HG03064 (cell line): ENCODE results near the gene TSPAN15.

Source experiments
- ATAC-seq: cut with Tn5 transposase; IDR thresholded peaks from one replicate; pipeline ENCODE4 v1.9.1; 2021; ENCODE audit warnings: low read depth; ENCODE audit not compliant: unreplicated experiment

The TSPAN15 gene

DNA sequence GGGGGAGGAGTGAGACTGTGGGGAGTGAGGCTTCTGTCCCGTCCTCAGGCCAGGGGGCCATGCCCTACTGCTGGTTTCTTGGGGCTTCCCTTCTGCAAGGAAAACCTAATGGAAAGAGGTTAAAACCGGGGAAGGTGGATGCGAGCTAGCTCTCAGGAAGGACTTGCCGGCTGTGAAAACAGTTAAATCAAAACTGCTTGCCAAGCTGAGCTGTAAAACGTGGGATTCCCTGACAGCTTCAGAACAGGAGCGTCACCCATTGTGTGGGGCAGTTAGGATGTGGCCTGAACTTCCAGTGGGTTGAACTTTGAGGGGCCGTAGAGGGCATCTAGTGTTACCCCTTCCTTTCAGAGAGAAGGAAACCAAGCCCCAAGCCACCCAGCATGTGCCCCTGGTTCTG is 13.1 kb downstream of the TSPAN15 start:
- ATAC-seq = no peak

DNA sequence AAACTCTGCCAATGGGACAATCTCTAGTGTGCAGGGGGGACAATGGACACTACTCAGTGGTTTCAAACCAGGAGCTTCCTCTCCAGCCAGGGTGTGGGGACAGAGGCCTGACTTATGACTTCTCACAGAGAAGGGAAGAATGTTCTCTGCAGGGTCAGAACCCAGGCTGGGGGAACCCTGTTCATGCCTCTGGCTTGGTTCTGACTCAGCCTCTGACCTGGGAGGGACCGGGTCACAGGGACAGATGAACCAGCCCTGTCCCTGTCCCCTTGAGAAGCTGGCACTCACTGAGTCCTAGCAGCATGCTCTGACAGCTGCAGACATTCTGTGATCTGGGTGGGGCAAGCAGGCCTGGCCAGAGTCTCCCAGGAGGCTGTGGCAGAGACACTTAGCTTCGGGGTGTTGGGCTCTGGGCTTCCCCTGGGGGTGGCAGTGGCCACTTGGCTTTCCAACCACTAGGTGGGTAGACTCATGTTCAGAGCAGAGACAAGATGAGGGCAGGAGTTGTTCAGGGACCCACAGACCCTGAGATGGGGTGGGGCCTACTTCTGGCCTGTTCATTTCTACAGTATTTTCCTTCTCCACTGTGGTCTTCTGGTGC is 13.6 kb downstream of the TSPAN15 start:
- ATAC-seq = no peak

DNA sequence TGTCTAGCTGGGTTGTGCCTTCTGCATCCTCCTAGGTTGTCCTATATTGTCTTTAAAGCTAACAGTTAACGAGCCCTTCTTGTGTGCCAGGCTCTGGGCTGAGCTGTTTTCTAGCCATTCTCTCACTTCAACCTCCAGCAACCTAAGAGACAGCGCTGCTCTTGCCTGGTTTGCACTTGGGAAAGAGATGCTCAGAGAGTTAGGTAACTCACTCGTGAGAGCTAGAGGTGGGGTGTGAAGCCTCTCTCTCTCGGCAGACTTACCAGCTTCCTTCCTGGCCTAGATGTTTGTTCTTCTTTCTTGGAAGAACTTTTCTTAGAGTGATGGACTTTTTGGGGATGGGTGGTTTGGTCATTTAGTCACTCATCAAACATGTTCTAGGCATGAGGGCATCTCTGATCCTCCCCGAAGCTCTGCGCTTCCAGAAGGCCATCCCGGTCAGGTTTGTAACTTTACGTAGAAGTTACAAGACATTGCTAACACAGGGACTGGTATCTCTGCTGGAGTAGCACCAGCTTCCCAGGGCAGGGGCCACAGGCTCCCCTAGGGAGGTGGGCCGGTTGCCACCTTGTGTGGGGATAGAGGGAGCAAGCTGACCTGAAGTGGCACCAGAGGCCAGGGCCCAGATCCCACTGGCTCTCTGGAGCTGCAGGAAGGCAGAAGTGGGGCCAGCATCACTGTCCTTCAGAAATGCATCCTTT is 14.3 kb downstream of the TSPAN15 start:
- ATAC-seq = no peak

DNA sequence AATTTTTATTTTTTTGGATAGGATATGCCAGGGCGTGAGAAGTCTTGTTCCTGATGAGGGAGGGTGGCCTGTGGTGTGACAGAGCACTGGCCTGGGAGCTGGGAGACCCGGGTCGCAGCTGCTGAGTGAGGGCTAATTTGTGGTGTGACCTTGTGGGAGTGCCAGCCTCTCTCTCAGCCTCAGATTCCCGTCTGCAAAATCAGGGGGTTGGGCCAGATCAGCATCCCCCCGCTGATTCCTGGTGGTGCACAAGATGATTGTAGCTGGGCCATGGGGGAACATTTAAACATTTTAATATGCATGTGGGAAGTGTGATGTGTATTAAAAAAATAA is 14.9 kb downstream of the TSPAN15 start:
- no peak for ATAC-seq

DNA sequence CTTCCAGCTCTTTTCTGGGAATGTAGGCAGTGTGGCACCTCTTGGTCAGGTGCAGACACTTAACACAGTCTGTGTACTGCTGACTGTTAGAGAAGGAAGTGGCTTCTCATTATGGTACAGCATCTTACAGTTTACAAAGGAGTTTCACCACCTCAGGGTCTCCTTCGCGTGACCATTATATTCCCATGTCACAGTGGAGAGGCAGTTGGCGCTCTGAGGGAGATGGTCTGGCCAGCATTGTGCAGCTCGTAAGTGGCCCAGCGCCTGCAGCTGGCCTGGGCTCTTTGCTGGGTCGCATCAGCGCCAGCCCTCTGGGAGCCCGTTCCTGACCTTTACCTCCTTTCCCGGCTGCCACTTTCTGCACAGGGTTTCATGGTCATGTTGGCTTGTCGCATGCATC is 15.4 kb downstream of the TSPAN15 start:
- no peak for ATAC-seq

DNA sequence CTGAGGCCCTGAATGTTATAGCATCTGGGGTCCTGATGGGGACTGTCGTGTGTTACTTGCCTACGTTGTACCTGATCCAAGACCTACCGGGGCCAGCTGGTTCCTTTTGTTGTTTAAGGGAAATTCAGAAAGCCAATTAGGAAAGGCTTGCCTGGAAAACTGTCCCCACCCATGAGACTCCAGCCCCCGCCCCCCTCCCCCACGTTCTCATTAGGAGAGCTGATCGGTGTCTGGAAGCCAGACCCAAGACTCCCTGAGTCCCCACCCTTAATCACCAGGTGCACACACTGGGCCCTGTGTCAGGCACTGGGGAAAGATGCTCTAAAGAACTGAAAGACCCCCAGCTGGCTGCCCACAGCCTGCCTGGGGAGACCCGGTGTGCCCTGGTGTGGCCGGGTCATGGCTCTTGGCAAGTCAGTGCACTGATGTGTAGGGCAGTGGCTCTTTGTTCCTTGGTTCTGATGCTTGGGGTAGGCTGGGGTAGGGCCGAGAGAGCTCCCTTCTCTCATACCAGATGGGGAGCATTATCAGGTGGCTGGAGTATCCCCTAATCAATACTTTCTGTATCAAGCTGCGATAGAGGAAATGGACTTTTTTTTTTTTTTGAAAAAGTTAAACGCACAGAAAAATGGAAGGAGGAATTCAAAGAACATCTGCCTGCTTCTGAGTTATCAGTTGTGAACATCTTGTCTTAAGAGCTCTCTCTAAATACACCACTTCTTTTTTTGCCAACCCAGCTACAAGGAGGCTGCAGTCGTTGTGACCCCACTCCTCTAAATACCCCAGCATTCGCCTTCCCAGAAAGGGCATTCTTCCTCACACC is 16.9 kb downstream of the TSPAN15 start:
- no peak for ATAC-seq

DNA sequence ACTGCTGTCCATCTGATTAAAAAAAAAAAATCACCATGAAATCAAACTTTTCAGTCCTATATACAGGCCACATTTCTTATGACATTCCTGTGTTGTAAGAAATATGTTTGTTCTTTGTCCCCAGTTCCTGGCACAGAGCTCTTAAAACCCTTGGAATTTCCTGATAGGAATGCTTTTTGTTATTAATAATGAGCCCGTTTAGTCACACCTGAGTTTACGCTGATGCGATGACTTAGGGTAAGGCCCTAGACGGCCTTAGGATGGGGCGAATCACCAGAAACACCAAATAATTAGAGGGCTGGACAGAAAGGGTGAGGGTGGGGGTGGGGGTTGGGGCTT is 17.5 kb downstream of the TSPAN15 start:
- ATAC-seq = no peak

DNA sequence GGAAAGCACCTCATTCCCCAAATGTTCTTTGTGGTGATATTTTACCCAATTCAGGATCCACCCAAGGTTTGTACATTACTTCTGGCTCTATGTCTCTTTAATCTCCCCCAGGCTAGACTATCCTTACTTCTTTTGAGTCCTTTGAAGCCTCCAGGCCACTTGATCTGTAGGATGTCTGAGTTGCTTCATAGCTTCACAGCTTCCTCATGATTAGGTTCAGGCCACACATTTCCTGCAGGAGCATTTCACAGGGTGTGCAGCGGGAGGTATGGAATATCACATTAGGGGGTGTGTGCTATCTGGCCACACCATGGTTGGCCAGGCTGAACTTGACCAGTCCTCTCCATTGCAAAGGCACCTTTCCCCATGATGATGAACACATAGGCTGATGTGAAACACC is 18.7 kb downstream of the TSPAN15 start:
- no peak for ATAC-seq

DNA sequence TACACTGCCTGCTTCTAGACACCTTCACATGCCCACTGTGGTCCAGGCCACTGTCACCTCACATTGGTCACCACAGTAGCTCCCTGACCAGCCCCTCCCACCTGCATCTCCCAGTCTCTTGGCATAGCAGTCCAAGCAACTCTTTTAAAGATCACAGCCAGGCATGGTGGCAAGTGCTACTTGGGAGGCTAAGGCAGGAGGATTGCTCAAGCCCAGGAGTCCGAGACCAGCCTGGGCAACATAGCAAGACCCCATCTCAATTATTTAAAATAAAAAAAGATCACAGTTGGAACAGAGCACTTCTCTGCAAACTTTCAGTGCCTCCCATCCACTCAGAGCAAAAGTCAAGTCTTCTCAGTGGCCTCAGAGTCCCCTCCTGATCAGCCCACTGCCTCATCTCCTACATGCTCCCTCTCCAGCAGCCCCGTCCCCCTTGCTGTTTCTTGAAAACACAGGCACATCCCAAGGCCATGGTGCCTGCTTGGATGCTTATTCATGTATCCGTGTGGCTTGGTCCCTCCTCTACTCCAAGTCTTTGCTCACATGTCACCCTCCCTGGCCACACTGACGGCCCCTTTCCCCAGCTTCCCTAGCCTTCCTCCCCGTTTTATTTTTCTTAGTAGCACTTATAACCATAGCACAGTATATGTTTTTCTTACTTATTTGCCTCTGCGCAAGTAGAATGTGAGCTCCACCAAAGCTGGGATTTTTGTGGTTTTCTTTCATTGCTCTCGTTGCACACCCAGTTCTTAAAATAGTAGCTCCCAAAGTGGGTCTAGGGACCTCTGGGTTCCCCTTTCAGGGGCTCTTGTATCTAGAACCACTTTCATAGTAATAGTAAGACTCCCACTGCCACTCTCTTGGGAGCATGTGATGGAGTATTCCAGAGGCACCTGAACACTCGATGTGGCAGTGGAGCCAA is 19.5 kb downstream of the TSPAN15 start:
- no peak for ATAC-seq

DNA sequence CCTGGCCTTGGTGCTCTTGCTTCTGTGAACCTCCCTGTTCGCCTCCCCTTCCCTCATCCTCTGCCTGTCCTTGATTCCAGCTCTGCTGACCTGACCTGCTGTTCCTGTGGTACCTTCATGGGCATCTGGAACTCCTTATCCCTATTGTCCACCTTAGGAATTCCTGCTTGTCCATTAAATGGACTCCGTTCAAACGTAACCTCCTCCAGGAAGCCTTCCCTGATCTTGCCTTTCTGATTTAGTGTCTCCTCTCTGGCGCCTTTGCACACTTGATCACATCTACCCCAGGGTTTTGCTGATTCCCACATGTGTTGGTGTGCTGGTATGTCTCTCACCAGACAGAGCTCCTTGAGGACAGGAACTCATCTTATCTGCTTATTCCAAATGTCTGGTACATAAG is 20.9 kb downstream of the TSPAN15 start:
- no peak for ATAC-seq

DNA sequence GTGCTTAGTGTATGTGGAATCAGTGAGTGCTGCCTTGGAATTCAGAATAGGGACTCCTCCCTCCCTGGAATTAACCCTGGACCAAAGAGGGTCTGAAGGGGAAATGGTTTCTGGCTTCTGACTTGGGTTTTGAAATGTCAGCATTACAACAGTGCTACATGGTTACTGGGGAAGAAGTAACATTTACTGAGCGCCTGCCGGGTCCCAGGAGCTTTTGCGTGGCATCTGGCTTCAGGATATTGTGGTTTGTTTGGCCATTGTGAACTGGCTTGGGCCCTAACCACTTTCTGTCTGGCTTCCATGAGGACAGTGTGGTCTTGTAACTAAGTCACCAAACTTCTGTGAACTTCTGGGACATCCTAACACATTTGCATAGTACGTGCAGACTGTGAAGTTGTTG is 21.3 kb downstream of the TSPAN15 start:
- no peak for ATAC-seq

DNA sequence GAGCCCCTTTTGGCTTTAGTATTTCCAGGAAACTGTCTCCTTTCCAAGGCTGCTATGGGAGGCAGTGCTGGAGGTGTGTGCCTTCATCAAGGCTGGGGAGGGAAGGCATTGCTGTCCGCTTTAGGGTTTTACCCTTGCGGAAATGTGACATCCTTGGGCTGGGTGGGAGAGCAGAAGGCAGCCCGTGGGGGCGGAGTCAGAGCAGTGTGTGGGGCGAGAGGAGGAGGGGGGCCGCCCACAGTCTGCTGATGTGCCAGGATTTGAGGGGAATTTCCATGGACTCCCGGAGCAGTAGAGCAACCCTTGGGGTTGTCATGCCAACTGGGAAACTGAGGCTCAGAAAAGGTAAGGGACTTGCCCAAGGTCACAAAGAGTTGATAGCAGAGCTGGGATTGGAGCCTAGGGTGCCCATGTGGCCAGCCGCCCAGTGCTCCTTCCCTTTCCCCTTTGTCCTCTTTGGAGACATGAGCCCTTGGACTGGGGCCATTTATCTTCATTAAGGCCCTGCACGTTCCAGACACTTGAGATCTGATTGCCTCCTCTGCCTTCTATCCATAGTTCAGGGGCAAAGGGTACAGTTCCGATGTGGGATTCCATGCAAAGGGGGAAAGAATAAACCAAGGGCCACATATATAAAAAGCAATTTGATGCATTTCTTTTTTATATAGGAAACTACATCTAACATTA is 22.2 kb downstream of the TSPAN15 start:
- ATAC-seq = no peak

DNA sequence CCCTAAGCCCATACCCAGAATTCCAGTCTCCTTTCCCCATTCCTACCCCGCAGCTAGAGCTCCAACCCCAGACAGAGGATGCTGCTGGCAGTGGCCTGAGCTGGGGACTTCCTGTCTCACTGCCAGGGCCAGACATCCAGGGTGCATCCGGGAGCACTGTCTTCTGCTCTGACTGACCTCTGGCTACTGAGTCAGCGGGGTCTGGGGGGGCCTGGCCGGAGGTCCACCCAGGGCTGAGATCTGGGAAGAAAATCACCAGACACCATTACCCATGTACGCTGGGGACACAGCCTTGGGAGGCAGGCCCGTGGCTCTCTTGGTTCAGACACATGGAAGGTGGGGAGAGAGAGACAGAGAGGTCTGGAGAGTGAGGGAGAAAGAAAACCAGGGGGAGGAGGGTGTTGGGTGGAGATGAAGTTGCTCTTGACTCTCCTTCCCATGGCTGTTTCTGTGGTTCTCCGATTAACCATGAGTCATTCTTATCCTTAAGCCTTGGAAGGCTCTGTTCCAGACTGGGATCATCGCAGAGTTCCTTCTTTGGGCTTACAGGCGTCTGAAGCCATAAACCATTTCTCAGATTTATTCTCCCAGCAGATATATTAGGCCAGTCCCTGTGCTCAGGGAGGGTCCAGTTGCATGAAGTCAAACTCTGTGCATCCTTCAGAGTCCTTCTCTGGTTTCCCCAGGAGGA is 23.6 kb downstream of the TSPAN15 start:
- no peak for ATAC-seq

DNA sequence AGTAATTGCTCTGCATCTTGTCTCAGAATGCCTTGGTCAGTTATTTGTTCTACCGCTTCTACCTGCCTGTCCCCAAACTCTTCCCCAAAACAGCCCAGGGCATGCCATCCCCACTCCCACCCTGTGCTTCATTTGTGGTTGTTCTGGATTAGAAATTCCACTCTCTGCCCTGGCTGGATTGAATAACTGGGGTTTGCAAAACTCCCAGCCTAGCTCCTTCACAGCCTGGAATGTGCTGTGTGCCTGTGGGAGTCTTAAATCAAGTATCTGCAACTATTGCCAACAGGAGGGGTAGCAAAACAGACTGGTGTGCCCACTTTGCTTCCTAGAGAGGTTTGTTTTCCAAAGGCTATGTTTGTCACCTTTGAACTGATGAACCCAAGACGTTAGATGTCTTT is 24.2 kb downstream of the TSPAN15 start:
- no peak for ATAC-seq

DNA sequence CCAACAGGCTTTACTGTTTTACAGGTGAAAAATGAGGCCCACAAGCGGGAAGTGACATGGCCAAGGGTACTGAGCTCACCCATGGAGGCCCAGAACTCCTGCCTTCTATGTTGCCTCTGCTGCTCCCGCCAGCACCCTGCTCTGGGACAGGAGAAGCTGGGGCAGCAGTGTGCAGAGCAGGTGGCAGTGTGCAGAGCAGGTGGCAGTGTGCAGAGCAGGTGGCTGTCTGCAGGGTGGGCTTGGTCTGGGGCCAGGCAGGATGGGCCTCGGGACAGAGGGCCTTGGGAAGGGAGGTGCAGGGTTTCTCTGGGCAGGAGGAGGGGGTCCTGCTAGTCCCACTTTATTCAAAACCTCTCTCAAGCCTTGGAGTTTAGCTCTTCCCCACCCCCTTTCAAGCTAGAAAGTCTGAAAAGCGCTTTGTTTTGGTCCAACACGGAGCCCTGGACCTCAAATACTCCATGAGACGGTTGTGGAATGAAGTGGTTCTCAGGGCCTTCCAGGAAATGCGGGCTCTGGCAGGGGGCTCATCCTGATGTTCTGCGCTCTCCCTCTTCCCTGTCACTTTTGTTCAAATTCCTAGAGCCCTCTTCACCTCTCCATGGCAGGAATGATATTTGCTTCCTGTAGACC is 26.8 kb downstream of the TSPAN15 start:
- no peak for ATAC-seq

DNA sequence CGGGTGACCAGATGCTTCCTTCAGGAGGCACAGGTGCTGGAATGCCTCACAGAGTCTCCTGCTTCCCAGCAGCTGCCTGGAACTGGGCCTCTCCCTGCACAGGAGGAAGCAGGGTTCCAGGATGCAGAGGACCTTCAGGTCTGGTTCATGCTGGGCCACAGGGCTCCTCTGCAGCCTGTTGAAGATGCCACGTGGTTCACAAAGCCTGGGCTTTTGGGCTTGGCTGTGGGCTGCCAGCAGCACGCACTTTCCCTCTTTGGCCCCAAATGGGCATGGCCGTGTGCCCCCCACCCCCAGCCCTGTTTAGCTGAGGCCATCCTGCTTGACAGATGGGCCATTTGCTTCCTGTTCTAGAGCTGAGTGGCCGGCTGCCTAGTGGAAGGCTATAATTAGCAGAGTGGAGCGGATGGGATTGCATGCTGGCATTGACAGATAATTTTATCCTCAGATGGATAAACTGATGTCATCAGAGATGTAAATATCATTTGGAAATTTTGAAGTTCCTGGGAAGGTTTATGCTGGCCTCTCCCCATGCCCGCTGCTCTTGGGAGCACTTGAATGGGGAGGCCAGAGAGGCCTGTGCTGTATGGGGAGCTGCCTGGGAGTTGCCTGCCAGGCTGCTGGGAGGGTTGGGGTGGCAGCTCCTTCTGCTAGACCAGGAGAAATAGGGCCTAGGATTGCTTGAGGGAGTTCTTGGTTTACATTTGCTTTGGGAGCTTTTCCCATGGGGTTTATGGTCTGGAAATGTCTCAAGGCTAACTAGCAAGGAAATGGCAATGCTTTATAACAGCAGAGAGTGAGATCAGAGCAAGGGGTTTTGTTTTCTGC is 28.2 kb downstream of the TSPAN15 start:
- ATAC-seq = no peak

DNA sequence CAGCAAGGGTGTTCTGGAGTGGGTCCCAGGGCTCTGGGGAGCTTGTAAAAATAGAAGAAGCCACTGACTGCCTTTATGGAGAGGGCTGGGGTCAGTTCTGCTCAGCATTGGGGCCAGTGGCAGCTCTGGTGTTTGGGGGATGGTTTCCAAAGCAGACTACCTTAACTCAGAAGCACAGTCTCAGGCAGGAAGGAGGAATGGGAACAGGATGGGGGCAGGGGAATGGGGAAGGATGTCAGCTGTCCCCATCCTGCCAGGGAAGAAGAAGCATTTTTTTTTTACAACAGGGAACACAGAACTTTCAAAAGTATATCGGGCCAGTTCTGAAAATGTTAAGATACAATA is 28.8 kb downstream of the TSPAN15 start:
- ATAC-seq = no peak

DNA sequence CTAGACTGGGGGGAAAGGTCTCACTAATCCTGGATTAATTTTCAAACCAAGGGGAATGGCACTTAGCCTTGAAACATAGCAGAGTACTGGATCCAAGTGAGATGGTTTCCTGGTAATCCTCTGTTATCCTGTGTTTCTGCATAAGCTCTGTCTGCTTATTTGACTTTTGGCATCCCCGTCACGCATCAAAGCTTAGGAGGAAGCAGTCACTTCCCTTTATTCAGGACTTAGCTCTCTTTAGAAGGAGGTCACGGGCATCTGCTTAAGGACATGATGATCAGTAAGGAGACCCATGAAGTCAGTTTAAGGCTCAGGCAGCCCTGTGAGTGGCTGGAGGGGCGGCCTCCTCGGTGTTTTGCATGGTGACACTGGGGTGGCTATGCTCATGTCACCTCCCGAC is 30.0 kb downstream of the TSPAN15 start:
- ATAC-seq = no peak
